Retinal pigment epithelial cell (primary cell): ENCODE measurements around the gene VWF.
"Not testable (repeated sequence)": the region's sequence is repeated elsewhere in the genome, so short reads cannot be mapped to it uniquely, and the experiment has no call there.

Experiments
- DNase-seq: peaks from one replicate; pipeline ENCODE4 v3.0.0-alpha.2; 2010; ENCODE audit warnings: low read depth
- H3K4me3 ChIP-seq: 2 replicates; pipeline ENCODE4 v1.5.1; 2011; ENCODE audit warnings: mild to moderate bottlenecking, low read length, control low read depth, moderate library complexity
- CTCF ChIP-seq: conservative IDR thresholded peaks from 2 replicates; pipeline ENCODE4 v1.5.1; 2011; ENCODE audit warnings: low read depth, low read length, control low read depth, inconsistent platforms

VWF gene

DNA sequence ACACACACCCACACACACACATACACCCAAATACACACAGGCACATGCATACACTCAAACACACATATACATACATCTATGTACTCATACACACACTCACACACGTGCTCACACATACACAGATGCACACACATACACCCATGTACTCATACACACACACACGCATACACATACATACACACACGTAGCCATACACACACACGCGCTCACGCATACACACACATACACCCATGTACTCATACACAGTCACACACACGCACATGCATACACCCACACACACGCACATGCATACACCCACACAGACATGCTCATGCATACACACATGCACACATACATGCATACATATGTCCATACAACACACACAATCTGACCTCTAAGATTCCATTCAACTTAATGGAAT is 91.7 kb downstream of the VWF start:
- H3K4me3 ChIP-seq: no peak overlapping the region
- DNase-seq: no peak
- no peak for TF ChIP-seq CTCF

DNA sequence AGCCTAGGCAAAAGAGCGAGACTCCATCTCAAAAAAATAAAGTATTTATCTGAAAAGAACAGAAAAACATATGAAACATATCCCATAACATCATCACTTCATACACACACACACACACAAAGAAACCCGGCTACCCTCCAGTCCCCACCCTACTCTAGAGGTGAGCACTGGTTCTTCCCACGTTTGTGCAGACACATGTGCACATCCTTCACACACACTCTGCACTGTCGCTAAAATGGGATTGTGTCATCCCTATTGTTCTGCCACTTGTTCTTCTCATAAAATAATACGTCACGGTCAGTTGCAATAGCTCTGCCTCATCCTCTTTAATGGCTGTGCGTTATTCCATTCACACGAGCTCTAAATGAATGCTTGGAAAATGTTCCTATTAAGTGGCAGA is 93.5 kb downstream of the VWF start:
- TF ChIP-seq CTCF: no peak
- DNase-seq: no peak
- H3K4me3 ChIP-seq: no peak overlapping the region

DNA sequence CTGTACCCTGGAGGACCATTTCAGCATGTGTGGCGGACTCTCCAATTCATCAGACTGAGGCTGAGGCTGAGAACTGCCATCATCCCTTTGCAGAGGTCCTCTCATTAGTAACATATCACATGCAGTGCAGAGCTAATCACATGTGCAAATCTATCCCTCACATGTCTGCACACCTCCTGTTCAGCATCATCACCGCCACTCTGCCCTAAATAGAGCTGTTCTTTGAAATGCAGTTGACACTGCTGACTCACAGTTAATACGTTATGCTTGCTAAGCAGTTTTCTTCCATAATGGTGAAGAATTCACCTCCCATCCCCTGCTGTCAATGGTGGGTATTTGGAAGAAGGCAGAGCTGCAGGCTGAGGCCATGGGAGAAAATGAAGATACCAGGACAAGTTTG is 94.4 kb downstream of the VWF start:
- no peak for TF ChIP-seq CTCF
- H3K4me3 ChIP-seq: no peak overlapping the region
- DNase-seq: no peak

DNA sequence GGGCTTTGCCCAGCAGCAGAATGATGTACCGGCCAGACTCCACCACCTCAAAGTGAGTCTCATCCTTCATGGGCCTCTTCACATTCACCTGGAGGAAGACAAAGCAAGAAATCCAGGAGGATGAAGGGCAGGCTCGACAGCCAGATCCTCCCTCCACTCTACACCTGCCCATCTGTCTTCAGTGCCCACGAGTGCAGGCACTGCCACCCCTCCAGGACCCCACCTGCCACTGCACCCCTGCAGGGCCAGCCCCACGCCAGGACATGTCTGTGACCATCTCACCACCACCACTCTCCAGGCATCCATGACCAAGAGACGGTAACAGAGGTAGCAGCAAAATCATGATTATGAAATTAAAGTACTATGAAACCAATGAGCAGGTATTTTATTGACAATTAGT is 95.1 kb downstream of the VWF start:
- DNase-seq: no peak
- TF ChIP-seq CTCF: no peak
- H3K4me3 ChIP-seq: no peak overlapping the region

- no peak overlapping the region for H3K4me3 ChIP-seq
- no peak for TF ChIP-seq CTCF
- no peak for DNase-seq
Measured at GRCh38 chr12:6026998-6027397, 97.5 kb downstream of the VWF start.

DNA sequence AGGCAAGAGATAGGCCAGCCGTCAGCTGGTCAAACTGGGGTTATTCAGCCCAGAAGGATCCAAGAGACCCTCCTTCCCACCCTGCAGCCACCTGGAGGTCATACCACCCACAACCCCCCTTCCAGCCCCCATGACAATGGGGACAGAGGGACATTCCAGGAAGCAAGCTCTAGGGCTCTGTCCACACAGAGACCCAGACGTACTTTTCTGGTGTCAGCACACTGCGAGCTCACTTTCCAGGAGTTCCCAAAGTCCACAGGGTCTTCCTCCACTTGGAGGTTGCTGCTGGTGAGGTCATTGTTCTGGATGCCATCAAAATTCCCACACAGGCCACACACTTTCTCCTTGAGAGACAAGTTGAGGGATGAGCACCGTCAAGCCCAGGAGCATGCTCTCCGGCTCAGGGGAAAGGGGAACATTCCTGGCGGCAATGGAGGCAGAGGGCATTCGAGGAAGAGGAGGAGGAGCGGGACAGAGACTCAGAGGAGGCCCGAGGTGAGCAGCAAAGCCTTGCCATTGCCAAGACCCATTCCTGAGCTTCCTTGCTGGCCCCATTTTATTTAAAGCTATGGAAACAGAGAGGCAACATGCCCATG is 98.7 kb downstream of the VWF start:
- DNase-seq, H3K4me3 ChIP-seq: not testable (repeated sequence)

DNA sequence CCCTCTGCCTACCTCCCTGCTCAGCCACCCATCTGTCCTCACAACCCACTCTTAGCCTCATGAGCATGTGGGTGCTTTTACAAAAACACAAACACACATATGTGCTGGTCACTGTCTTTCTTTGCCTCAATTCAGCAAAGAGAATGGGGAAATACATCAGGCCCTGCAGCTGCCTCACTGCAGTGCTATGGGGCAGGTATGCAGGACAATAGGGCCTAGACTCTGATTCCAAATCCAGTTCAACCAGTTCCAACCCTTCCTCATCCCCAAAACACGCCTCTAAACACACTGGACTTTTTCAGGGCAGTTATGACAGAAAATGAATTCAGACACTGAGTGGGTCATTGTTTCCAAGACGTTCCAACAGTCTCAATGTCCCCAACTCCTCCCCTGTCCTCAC is 100.4 kb downstream of the VWF start:
- not testable (repeated sequence) for H3K4me3 ChIP-seq, DNase-seq

GRCh38 chr12:6020930-6021329 is 103.5 kb downstream of the VWF start:
- DNase-seq: no peak
- H3K4me3 ChIP-seq: no peak overlapping the region
- TF ChIP-seq CTCF: no peak

- not testable (repeated sequence) for H3K4me3 ChIP-seq, DNase-seq
Measured at GRCh38 chr12:6020511-6020910, 104.0 kb downstream of the VWF start.

GRCh38 chr12:6019256-6019655 is 105.2 kb downstream of the VWF start:
- DNase-seq, H3K4me3 ChIP-seq: not testable (repeated sequence)
